Thyroid gland (tissue), 4 donors: ENCODE measurements around the gene ADI1.

Source experiments
- POLR2A ChIP-seq, 2 donors: fragments of 450-650 bp; IDR thresholded peaks; one replicate each; pipeline ENCODE4 v1.6.1; 2017; ENCODE audit warnings: antibody characterized with exemption in 2 of 2, mild to moderate bottlenecking in 2 of 2, moderate library complexity in 1 of 2
- TF ChIP-seq, protein P1 (sequence below), 6 experiments: fragments of 200-600 bp in 3 of 6; fragments of 450-650 bp in 3 of 6; sonication (generic) in 3 of 6; IDR thresholded peaks; one replicate each; pipeline ENCODE4 v1.5.1; 2016 to 2019; ENCODE audit warnings: antibody characterized with exemption in 6 of 6, mild to moderate bottlenecking in 2 of 6, inconsistent platforms in 1 of 6, moderate library complexity in 1 of 6

DNA sequence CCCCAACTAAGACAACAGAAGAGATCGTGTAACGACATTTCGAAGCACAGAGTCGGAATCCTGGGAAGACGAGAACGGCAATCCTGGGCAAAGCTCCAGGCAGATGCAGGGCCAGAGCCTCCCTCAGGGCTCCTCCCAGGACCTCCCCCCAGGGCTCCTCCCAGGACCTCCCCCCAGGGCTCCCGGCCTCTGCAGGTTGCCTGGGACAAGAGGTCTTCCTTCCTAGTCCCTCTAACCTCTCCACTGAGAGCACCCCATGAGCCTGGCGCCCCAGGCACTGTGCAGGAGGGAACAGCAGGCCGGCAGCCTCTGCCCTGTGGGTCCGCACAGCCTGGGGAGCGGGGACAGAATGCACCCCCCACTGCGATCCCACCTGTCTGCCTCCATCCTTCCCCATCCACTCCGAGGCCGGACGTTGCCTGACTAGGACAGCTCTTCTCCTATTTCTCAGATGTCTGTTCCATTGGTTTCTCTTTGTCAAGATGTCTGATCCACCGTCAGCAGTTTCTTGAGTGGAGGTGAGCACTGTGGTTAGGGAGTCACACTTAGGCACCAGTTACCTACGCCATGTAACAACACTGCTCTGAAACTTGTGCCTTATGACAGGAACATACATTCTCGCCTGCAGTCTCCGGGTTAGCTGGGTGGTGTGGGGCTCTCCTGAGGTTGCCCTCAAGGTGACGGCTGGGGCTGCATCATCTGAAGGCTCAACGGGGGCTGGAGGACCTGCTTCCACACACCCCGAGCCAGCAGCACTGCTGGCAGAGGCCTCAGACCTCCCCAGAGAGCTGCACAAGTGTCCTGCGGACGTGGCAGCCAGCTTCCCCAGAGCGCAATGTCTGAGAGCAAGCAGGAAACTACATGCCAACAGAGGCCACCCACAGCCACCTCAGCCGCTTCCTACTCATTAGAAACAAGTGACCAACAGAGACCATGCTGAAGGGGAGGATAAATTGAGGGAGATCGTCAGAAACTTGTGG is 28.9 kb downstream of the ADI1 start:
- TF ChIP-seq, protein P1, sequence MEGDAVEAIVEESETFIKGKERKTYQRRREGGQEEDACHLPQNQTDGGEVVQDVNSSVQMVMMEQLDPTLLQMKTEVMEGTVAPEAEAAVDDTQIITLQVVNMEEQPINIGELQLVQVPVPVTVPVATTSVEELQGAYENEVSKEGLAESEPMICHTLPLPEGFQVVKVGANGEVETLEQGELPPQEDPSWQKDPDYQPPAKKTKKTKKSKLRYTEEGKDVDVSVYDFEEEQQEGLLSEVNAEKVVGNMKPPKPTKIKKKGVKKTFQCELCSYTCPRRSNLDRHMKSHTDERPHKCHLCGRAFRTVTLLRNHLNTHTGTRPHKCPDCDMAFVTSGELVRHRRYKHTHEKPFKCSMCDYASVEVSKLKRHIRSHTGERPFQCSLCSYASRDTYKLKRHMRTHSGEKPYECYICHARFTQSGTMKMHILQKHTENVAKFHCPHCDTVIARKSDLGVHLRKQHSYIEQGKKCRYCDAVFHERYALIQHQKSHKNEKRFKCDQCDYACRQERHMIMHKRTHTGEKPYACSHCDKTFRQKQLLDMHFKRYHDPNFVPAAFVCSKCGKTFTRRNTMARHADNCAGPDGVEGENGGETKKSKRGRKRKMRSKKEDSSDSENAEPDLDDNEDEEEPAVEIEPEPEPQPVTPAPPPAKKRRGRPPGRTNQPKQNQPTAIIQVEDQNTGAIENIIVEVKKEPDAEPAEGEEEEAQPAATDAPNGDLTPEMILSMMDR (IDR thresholded peaks at IDR 0.05): no peak
- no peak for TF ChIP-seq POLR2A (IDR thresholded peaks at IDR 0.05)
